ENCODE measurements around the gene VDAC1.
A peak's percentile ranks its signal among the peaks of the same experiment; 100 is the strongest.
"Not testable (repeated sequence)": the region's sequence is repeated elsewhere in the genome, so short reads cannot be mapped to it uniquely, and the experiment has no call there.

VDAC1 gene, protein sequence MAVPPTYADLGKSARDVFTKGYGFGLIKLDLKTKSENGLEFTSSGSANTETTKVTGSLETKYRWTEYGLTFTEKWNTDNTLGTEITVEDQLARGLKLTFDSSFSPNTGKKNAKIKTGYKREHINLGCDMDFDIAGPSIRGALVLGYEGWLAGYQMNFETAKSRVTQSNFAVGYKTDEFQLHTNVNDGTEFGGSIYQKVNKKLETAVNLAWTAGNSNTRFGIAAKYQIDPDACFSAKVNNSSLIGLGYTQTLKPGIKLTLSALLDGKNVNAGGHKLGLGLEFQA
- 83.6 to 113 reads per million in 2 donors for total RNA-seq

DNA sequence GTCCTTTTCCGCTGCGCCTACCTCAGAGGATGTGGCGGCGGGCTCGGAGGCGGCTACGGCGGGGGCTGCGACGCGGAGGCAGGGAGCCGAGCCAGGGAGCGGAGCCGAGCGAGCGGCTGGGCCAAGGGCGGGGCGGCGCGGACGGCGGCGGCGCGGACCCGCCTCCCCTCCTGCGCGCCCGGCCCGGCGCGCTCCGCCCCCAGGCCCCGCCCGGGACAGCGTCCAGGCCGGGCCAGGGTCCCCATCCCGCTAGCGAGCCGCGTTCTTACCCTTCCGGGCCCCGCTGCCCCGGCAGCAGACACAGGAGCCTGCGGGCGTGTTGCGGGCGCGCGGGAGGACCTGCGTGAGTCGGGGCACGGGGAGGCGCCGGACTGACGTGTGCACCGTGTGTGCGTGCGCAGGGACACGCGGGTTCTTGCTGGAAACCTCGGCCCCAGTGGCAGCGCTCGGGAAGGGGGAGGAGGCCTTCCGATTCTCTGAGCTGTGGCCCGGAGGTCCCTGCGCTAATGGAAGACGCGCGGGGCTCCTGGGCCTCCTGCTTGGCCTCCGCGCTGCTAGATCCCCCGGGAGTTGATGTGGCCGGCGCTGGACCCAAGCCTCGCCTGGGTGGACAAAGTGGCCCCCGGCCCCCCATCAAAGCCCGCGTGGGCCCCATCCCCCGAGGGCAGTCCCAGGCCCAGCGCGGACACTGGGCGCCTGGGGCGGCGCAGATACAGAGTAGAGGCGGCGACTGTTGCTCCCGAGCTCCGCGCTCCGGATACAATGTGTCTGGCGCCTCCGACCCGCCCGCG is at the start of gene VDAC1:
TSS of gene VDAC1 (minus strand) at position 350 of the 791 bp plus-strand sequence. CDS start 11,963 bp downstream, outside the sequence.
- peak; percentile 84 for DNase-seq

DNA sequence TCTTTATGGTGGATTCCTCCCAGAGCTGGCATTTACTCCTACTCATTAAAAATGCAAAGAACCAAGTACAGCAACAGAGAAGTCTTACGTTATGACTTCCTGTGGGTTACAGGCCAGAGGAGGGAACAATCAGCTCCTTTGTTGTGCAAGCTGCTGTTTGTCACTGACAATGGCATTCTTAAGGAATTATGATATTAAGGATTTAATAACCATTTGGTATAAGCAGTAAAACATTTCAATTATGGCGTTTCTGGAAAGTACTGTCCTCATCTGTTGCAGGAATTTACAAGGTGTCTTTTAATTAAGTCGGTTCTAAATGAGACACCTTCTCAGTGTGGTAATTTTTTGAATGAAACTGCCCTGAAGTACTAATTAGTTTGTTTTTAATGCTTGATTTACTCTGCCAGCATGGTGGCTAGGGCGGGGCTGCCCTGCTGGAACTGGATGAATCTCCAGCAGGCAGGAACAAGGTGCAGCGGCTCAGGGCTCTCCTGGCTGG is 49.1 kb upstream of the VDAC1 start:
- no peak for DNase-seq

DNA sequence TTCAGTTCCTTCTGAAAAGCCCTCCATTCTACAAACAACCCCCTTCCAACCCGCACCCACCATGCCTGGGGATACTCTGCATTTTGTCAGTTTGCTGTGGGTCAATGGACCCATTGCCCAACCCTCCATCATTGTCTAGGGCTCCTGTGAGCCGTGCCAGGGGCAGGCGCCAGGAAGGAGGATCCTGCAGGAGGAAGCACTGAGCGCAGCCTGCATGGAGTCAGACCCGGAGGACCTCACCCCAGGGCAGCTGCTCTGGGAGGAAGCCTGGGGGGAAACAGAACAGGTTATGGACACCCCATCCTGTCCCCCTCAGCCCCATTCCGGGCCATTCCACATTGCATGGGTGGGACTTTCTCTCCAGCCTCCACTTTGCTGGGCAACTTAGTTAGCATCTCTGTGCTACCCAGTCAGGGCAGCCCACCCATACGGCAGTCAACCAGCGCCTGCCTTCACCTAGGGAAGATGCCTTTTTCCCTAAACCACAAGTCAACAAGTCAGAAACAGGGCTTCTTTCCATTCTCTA is 48.6 kb upstream of the VDAC1 start:
- DNase-seq, result no peak

DNA sequence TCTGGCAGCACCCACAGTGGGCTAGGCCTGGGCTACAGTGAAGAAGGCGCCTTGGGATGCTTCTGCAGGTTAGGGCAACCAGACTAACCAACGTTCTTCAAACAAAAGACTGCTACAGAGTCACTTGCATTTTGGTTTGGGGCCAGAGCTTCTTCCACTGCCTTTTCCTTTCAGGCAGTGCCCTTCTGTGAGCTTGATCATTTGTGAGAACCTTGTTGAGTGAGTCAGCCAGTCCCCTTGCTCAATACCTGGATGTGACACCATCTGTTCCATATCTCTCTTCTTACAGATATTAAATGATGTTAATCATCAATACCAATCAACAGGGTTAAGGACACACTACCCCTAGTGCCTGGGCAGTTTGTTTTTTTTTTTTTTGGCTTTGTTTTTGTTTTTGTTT is 46.5 kb upstream of the VDAC1 start:
- DNase-seq, result no peak

DNA sequence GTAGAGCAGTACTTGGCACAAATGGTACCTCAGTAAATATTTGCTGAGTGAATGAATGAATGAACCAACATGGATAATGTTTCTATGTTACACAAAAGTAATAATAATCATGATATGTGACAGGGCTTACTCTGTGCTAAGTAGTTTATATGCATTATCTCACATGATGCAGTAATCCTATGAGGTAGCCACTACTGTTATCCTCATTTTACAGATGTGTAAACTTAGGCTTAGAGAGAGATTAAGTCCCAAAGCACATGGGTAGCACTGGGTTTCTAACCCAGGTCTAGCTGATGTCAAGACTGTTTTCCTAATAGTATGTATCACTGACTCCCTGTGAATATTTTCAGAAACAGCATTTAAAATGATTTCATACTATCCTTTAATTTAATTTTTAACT is 44.1 kb upstream of the VDAC1 start:
- no peak for DNase-seq

DNA sequence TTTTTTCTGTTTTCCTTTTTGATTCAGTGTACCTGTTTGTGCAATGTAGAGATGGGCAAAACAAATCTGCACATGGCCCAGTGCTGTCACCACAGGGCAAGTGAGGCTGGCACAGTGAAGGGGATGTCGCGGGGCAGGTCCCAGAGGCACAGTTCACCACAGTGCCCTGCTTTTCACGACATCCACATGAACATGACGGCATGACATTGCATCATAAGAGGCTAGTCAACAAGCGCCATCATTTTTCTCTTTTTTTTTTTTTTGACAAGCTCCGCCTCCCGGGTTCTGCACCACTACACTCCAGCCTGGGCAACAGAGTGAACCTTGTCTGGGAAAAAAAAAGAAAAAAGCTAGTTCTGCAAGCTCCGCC is 42.9 kb upstream of the VDAC1 start:
- DNase-seq, result no peak

DNA sequence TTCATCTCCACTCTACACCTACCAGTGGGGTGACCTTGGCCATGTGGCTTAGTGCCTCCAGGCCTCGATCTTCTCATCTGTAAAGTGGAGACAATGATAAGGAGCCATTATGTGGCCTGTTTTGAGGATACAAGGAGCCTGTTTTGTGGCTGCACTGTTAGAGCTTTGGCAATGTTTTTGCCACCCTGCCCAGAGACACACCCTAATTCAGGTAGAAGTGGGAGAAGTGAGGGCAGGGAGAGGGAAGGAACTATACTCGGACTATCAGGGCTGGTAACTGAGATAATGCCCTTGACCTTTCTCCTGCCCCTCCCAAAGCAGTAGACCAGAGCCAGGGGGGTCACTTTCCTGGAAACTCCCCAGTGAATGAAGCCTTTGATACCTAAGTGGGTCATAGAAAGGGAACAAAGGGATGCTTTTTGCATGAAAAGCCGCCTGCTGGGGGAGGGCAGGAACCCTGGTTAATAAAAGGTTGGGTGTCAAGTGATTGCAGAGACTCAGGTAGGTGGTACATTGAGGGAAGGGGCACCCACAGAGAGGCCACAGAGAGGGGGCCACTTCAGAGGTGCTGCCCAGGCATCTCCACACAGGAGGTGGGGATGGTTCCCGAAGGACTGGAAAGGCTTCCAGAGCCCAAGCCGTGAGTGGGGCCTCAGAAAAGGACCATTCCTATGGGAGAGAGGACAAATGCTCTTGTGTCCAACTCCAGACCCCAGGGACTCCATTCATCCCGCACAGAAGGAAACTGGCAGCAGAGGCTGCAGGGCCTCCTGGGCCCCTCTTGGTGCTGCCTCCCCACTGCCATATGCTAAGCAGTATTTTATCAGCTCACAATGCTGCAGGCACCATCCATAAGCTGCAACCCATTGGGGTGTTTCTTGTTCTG is 42.3 kb upstream of the VDAC1 start:
- DNase-seq, result no peak

DNA sequence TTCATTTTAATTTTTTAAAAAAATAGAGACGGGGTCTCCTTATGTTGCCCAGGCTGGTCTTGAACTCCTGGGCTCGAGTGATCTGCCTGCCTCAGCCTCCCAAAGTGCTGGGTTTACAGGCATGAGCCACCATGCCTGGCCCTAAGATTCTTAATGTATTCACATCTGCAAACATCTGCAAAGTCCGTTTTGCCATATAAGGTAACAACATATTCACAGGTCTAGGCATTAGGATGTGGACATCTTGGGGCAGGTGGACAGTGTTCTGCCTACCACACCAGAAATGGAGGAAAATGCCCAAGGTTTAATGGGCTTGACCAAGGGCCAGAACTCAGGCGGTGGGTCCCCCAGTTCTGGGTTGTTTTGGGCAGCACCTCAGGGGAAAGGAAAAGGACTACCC is 41.6 kb upstream of the VDAC1 start:
- no peak for DNase-seq

DNA sequence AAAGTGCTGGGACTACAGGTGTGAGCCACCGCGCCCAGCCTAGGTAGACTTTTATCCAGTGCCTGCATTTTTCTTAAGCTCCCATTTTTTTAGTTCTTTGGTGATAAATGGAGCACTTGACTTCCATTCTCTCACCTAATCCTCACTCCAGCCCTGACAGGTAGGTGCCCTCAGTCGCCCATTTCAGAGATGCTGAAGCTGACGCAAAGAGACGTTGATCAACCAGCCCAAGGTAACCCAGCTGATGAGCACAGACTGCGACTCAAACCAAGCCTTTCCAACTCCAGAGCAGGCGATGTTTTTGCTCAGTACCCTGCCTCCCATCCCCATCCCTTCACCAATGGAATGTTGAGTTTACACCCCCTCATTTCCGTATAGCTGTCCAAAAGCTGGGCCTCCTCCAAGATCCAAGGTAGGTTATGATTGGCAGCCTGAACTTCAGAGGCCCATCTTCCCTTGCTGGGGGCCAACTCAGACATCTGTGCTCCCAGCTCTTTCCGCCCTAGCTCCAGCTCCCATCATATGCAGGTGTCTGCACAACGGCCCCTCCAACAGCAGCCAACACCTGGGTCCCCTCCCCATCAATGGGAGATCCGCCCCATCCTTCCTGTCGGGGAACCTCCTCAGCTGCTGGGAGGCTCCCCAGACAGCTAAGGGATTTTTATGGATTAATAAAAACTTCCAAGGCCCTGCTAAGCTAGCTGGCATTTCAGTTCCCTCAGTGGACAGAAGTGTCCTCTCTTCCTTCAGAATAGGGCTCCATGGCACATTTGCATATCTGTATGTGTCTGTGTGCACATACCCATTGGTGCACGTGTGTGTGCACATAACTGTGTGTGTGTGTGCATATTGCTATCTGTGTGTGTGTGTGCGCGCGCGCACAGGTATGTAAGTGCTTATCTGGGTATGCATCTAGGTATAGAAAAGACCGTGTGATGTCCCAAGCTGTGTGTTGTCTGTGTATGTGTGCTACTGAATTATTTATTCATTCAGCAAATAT is 39.3 kb upstream of the VDAC1 start:
- no peak for DNase-seq

DNA sequence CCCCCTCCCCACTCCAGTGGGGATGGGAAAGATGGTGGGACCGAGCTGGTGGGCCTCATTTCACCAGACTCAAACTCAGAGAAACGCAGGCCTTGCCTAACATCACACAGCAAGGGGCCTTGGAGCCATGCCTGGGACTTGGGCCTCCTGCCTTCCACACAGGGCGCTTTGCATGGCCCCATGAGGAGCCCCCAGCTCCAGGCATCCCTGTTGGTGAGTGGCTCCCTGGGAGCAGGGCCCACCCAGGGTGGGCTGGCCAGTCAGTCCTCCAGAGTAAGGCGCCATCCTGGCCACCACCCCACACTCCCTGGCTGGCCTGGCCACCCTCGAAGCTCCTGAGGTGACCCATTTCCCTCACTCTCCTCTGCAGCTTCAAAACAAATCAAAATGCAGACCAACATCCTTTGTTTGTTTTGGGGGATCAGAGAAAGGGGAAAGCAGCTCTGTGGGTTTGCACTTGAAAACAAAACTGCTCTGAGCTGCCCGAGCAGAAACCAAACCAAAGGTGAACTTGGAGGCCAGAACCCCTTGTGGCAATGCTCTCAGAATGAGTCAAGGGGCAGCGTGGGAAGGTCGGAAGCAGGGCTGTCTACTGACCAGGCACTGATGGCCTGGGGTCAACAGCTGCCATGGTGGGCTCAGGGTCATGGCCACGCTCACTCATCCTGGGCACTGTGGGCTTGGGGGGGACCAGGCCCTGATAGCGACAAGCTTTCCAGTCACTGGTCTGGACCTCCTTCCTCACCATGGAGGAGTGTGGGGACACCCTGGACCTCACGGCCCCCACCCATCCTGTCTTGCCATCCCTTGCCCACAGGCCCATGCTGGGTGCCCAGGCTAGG is 37.0 kb upstream of the VDAC1 start:
- DNase-seq, result no peak

DNA sequence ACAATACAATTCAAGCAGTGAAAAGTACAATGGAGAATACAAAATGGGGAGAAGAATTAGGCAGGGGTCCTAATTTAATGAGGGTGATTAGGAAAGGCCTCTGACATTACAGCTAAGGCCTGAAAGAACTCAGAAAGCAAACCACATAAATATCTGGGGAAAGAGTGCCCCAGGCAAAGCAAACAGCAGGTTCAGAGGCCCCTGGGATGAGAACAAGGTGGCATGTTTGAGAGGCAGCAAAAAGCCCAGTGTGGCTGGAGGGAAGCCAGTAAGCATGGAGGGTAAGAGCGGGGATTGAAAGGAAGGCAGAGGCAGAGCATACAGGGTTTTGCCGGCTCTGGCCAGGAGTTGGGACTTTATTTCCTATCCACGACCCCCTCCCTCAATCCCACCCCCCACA is 33.4 kb upstream of the VDAC1 start:
- DNase-seq, result no peak

DNA sequence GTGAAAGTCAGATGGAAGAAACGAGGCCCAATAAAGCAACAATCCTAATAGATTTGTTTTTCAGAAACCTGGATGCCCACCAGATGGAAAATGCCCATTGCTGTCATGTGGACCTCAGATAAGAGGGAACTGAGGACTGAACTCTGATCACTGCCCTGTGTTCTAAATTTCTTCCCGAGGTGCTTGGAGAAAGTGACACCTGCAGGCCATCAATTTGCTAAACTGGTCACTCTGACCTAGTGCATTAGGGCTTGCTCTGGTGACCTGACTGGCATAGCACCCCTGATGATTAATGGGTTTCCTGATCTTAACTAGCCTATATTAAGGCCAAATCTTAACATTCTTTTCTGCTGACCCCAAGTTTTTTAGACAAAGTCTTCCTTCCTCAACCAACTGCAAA is 32.4 kb upstream of the VDAC1 start:
- DNase-seq, result no peak

DNA sequence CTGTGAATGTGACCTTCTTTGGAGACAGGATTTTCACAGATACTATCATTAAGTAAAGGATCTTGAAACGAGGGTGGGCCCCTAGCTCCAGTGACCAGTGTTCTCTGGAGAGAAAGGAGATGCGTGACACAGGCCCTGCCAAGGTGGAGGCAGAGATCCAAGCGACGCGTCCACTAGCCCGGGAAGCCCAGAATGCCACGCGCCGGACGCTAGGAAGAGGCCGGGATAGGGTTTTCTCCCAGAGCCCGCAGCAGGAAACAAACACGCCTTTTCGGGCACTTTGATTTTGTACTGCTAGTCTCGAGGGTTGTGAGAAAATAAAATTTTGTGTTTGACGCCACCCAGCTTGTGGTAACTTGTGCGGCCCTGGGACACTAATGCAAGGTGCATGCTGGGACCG is 29.6 kb upstream of the VDAC1 start:
- no peak for DNase-seq

DNA sequence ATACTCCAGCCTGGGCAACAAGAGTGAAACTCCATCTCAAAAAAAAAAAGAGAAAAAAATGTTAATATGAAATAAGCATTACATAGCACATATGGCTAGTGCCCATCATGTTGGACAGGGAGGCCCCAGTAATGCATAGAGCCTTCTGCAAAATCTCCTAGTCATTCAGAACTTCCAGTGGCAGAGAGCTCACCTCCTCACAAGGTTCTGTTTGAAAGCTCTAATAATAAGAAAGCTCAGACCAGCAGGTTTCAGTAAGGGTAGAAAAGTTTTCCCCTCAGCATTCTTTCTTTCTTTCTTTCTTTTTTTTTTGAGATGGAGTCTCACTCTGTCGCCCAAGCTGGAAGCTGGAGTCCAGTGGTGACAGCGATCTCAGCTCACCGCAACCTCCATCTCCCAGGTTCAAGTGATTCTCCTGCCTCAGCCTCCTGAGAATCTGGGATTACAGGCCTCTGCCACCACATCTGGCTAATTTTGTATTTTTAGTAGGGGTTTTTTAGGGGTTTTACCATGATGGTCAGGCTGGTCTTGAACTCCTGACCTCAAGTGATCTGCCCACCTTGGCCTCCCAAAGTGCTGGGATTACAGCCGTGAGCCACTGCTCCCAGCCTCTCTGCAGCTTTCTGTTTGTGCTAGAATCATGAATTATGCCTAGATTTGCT is 25.7 kb upstream of the VDAC1 start:
- not testable (repeated sequence) for DNase-seq

DNA sequence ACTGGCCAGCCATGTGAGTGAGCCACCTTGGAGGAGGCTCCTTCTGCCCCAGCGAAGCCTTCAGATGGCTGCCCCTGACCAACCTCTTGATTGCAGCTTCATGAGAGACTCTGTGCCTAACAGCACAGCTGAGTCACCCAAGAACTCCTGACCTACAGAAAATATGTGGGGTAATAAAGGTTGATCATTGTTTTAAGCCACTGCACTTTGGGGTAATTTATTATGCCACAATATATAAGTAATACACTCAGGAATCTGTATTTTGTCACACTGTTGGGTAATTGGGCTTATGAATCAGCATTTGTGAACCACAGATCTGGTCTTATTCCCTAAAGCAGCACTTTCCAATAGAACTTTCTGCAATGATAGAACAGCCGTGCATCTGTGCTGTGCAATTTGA is 24.4 kb upstream of the VDAC1 start:
- no peak for DNase-seq

DNA sequence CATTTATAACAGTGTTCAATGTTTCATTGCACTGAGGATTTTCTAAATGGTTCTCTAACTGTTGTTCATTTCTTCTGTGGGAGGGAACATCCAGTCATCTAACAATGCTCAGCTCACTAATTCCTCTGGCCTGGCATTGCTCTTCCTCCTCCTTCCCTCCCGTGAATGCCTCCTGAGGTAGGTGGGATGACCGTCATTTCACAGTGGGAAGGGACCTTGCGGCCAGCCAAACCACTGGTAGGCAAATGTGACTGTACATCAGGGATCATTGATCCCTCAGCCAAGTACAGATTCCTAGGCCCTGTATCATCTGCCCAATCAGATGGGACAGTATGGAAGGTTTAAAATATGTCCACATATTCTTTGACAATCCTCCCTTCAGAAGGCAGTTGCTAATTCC is 23.7 kb upstream of the VDAC1 start:
- no peak for DNase-seq

DNA sequence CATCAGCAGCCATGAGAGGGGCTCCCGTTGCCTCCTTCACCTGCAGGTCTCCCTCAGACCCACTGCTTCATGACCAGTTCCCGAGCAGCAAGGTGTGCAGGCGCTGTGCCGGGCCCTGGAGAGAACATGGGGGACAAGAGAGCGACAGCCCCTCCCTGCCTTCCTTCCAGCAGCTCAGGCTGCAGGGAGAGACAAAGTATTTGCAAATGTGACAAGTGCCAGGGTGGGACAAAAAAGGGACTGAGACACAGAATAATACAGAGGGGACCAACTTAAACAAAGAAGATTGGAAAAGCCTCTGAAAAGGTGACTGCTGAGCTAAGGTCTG is 22.5 kb upstream of the VDAC1 start:
- DNase-seq, result no peak

DNA sequence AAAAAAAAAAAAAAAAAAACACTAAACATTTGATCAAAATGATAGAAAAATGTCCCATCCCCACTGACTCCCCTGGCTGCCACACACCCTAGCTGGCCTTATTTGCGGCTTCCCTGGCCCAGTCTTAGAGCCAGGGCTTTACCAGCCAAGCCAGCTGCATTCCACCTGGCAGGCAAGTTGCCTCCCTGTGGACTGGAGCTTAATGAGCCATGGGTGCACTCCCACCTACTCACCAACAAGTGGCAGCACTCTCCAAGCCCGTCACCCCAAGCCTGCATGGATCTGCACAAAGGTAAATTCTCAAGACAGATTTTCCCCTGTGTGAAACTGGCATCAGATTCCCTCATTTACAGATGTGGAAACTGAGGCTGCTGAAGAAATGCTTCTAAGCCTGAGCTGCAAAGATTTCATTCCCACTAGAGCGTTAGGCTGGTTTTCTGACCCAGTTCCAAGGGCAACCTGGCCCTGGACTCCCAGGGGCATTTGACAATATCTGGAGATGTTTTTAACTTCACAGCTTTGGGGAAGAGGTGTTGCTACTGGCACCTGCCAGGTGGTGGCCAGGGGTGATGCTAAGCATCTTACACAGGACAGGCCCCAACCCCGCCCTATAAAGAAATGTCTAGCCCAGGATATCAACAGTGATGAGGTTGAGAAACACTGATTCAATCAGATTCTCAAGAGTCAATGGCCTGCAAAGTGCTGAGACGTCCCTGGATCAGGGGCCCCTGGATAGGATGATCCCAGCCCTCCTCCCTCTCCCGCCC is 21.9 kb upstream of the VDAC1 start:
- DNase-seq, result no peak

DNA sequence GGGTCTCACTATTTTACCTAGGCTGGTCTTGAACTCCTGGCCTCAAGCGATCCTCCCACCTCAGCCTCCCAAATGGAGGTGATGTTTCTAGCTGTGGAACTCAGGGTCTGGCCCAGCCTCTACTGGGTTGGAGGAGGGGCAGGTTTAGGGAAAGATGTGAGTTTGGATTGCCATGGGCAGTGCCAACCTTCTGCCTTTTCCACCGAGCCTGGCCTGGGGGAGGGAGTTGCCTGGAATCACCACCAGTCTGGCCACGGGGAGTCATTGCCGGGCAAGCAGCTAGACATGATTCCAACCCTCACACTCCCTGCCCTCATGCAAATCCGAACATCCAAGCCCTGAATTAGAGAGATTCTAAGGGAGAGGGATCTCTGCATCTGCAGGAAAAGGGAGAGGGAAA is 21.0 kb upstream of the VDAC1 start:
- DNase-seq, result no peak

DNA sequence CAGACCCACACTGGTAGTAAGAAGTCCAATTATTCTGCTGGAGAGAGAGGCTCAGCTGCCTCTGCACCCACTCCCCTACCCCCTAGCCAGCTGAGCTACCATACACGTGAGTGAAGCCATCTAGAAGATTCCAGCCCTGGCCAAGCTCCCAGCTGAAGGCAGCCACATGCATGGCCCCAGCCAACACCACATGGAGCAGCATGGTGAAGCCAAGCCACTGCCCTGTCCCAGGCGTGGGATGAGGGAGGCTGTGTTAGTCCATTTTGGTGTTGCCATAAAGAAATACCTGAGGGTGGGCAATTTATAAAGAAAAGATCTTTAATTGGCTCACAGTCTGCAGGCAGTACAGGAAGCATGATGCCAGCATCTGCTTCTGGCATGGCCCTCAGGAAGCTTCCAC is 20.0 kb upstream of the VDAC1 start:
- no peak for DNase-seq
